Neural cell (in vitro differentiated cells): ENCODE results near the gene STARD13.

Experiments
- CTCF ChIP-seq: fragments of 450-650 bp; IDR thresholded peaks from 2 replicates; pipeline ENCODE4 v1.5.1; 2014; ENCODE audit warnings: antibody characterized with exemption, mild to moderate bottlenecking, moderate library complexity; ENCODE audit not compliant: poor library complexity, severe bottlenecking
- EP300 ChIP-seq: fragments of 450-650 bp; conservative IDR thresholded peaks from 2 replicates; pipeline ENCODE4 v1.6.1; 2014; ENCODE audit warnings: antibody characterized with exemption, mild to moderate bottlenecking, moderate library complexity; ENCODE audit not compliant: poor library complexity, severe bottlenecking
- POLR2AphosphoS5 ChIP-seq: IDR thresholded peaks from 2 replicates; pipeline ENCODE4 v1.6.1; 2012
- RAD21 ChIP-seq: fragments of 450-650 bp; conservative IDR thresholded peaks from 2 replicates; pipeline ENCODE4 v1.6.1; 2014; ENCODE audit warnings: antibody characterized with exemption, mild to moderate bottlenecking, moderate library complexity
- TAF1 ChIP-seq: IDR thresholded peaks from 2 replicates; pipeline ENCODE4 v1.6.1; 2012; ENCODE audit warnings: low read depth

GRCh38 chr13:33182729-33183128 is 102.8 kb downstream of the STARD13 start:
- TF ChIP-seq TAF1 (no peak), CTCF (no peak), EP300 (no peak), POLR2AphosphoS5 (no peak), RAD21 (no peak)
